IPS-15b (cell line): Measurements from ENCODE around the gene ASXL3.

Experiments used
- H3K27me3 ChIP-seq: one replicate; pipeline ENCODE4 v1.6.1; 2013; ENCODE audit warnings: low read length; ENCODE audit not compliant: control insufficient read depth, insufficient read depth
- H3K36me3 ChIP-seq: one replicate; pipeline ENCODE4 v1.6.1; 2013; ENCODE audit warnings: low read length; ENCODE audit not compliant: control insufficient read depth, insufficient read depth
- H3K4me1 ChIP-seq: one replicate; pipeline ENCODE4 v1.6.1; 2013; ENCODE audit warnings: mild to moderate bottlenecking, low read length; ENCODE audit not compliant: control insufficient read depth, insufficient read depth
- H3K4me3 ChIP-seq: one replicate; pipeline ENCODE4 v1.5.1; 2013; ENCODE audit warnings: low read depth, low read length
- H3K9ac ChIP-seq: one replicate; pipeline ENCODE4 v1.6.1; 2013; ENCODE audit warnings: low read depth, mild to moderate bottlenecking, low read length
- H3K9me3 ChIP-seq: one replicate; pipeline ENCODE4 v1.6.1; 2013; ENCODE audit warnings: mild to moderate bottlenecking, low read length; ENCODE audit not compliant: control insufficient read depth, insufficient read depth

Gene ASXL3

GRCh38 chr18:33666915-33667314, 88.9 kb downstream of the ASXL3 start:
- H3K4me3 ChIP-seq, result no peak overlapping the region
- no peaks in the 10 kb centered on the region for H3K9me3 ChIP-seq
- H3K36me3 ChIP-seq, result no peaks in the 10 kb centered on the region
- H3K27me3 ChIP-seq, result no peaks in the 10 kb centered on the region
- no peak overlapping the region for H3K9ac ChIP-seq
- H3K4me1 ChIP-seq, result peaks cover 8% of the 10 kb centered on the region

- Histone ChIP-seq H3K36me3 (no peaks in the 10 kb centered on the region), H3K4me1 (peaks cover 11% of the 10 kb centered on the region), H3K4me3 (no peak overlapping the region), H3K9ac (no peak overlapping the region), H3K9me3 (no peaks in the 10 kb centered on the region), H3K27me3 (no peaks in the 10 kb centered on the region)
These were observed 91.6 kb downstream of the ASXL3 start for GRCh38 chr18:33669589-33669988.

GRCh38 chr18:33670029-33670428, 92.0 kb downstream of the ASXL3 start:
- peaks cover 11% of the 10 kb centered on the region for H3K4me1 ChIP-seq
- no peaks in the 10 kb centered on the region for H3K9me3 ChIP-seq

DNA sequence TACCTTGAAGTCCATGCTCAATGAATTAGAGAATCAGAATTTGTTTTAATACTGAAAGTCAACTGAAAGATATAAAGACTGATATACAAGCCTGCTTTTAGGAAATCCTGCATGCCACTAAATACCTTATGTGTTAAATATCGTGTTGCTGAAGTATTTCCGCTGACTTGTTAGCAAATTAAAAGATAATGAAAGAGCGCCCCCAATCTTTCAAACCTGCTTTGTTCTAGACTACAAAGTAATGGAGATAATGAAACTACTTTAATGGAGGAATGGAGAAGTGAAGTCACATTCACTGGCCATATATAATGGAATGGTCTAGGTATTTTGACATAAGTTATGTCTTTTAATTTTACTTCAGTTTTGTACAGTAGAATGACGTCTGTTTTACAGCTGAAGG, 95.7 kb downstream of the ASXL3 start:
- H3K4me1 ChIP-seq, result peaks cover 11% of the 10 kb centered on the region
- no peaks in the 10 kb centered on the region for H3K9me3 ChIP-seq
- no peaks in the 10 kb centered on the region for H3K27me3 ChIP-seq
- no peak overlapping the region for H3K4me3 ChIP-seq
- H3K9ac ChIP-seq, result no peak overlapping the region
- H3K36me3 ChIP-seq, result no peaks in the 10 kb centered on the region

More at GRCh38 chr18:33670029-33670428, 92.0 kb downstream of the ASXL3 start:
- H3K27me3 ChIP-seq, result no peaks in the 10 kb centered on the region
- H3K9ac ChIP-seq, result no peak overlapping the region
- no peak overlapping the region for H3K4me3 ChIP-seq
- H3K36me3 ChIP-seq, result no peaks in the 10 kb centered on the region

GRCh38 chr18:33676593-33676992, 98.6 kb downstream of the ASXL3 start:
- Histone ChIP-seq H3K4me1 (peaks cover 3% of the 10 kb centered on the region), H3K4me3 (no peak overlapping the region), H3K27me3 (no peaks in the 10 kb centered on the region), H3K9me3 (no peaks in the 10 kb centered on the region), H3K36me3 (no peaks in the 10 kb centered on the region), H3K9ac (no peak overlapping the region)

GRCh38 chr18:33677891-33678290, 99.9 kb downstream of the ASXL3 start:
- Histone ChIP-seq H3K27me3 (no peaks in the 10 kb centered on the region), H3K9me3 (no peaks in the 10 kb centered on the region), H3K9ac (no peak overlapping the region), H3K4me3 (no peak overlapping the region), H3K4me1 (no peaks in the 10 kb centered on the region), H3K36me3 (no peaks in the 10 kb centered on the region)

DNA sequence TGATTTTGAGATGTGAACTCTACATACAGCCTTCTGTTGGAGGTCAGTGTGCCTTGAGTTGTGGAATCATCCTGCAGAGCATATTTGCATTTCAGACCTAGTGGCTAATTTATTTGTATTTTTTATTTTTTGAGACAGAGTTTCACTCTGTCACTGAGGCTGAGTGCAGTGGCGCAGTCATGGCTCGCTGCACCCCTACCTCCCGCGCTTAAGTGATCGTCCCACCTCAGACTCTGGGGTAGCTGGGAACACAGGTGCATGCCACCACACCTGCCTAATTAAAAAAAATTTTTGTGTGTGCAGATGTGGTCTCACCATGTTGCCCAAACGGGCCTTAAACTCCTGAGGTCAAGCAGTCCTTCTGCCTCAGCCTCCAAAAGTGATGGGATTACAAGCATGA, 104.4 kb downstream of the ASXL3 start:
- no peaks in the 10 kb centered on the region for H3K9me3 ChIP-seq
- no peaks in the 10 kb centered on the region for H3K4me1 ChIP-seq
- no peak overlapping the region for H3K9ac ChIP-seq
- H3K4me3 ChIP-seq, result no peak overlapping the region
- H3K36me3 ChIP-seq, result no peaks in the 10 kb centered on the region
- no peaks in the 10 kb centered on the region for H3K27me3 ChIP-seq

DNA sequence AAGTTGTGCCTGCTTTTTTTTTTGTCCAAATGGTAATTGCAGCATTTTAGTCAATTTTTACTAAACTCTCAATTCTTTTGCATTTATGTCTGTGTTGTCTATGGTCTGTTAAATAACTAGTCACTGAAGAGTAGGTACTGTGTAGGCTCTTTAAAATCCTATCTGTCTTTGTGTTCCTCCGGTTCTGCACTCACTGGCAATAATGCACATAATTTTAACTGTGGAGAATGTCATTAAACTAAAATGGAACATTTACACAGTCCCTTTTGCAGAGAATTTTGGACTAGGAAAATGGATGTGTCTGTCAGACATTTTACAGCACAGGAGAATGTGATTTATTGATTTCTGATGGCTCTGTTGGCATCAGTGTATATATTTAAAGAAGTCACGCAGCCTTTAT, 116.6 kb downstream of the ASXL3 start:
- Histone ChIP-seq H3K9ac (no peak overlapping the region), H3K4me1 (no peaks in the 10 kb centered on the region), H3K4me3 (no peak overlapping the region), H3K36me3 (no peaks in the 10 kb centered on the region), H3K9me3 (no peaks in the 10 kb centered on the region), H3K27me3 (no peaks in the 10 kb centered on the region)

DNA sequence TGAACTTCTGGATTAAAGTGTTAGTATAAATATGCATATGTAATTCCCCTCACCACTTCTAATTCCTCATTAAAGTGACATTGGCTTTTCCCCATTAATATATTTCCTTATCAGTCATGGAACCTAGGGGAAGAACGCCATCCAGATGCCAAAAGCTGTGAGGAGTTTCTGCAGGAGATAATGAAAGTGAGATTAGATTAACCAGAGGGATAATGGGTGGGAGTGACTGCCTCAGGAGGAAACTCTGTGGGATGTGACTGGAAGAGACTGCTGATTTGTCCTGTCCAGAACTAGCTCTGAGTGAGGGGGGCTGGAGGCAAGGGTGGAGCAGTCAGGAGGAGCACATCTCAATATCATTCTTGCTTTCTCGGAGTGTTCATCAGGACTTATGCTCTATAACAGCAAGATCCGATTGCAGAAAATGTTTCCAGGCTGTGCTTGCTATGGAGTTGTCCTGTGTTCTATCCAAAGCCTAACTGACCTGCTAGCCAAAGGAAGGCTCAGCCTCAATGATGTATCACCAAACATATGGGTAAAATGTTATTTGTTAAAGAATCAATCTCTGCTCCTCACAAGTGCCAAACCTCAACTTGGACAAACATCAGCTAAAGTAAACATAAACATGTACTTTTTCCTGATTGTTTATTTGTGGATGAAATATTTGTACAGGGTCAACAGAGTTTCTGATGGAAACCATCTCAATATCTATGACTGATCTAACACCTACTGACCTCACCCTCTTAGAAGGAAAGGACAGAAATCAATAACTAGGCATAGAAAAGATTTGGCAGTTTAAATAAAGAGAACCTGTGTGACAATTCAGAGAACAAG, 118.5 kb downstream of the ASXL3 start:
- no peaks in the 10 kb centered on the region for H3K36me3 ChIP-seq
- no peak overlapping the region for H3K9ac ChIP-seq
- no peak overlapping the region for H3K4me3 ChIP-seq
- no peaks in the 10 kb centered on the region for H3K9me3 ChIP-seq
- H3K27me3 ChIP-seq, result no peaks in the 10 kb centered on the region
- no peaks in the 10 kb centered on the region for H3K4me1 ChIP-seq

- Histone ChIP-seq H3K4me3 (no peak overlapping the region), H3K27me3 (no peaks in the 10 kb centered on the region), H3K4me1 (no peaks in the 10 kb centered on the region), H3K9me3 (no peaks in the 10 kb centered on the region), H3K36me3 (no peaks in the 10 kb centered on the region), H3K9ac (no peak overlapping the region)
These were observed 119.5 kb downstream of the ASXL3 start for GRCh38 chr18:33697498-33697897.

GRCh38 chr18:33699372-33699771, 121.4 kb downstream of the ASXL3 start:
- Histone ChIP-seq H3K4me3 (no peak overlapping the region), H3K9me3 (no peaks in the 10 kb centered on the region), H3K36me3 (no peaks in the 10 kb centered on the region), H3K9ac (no peak overlapping the region), H3K4me1 (no peaks in the 10 kb centered on the region), H3K27me3 (no peaks in the 10 kb centered on the region)

DNA sequence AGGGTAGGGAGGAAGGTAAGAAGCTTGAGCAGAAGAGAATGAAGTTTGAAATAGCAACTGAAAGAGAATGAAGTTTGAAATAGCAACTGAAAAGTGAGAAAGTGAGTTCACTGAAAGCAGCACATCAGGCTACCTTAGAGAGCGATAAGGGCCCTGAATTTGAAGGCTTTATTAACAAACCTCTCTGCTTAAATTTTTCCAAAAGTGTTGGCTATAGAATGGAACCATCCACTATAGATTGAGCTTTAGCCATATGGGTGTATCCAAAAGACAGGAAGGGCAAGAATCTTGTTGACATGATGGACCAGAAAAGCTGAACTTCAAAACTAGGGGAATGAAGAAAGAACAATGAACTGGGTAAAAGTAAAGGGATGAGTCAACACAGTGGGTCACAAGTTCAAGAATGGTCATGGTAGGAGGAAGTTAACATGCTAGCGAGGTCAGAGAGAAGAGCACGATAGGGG, 122.5 kb downstream of the ASXL3 start:
- Histone ChIP-seq H3K4me3 (no peak overlapping the region), H3K36me3 (no peaks in the 10 kb centered on the region), H3K27me3 (no peaks in the 10 kb centered on the region), H3K4me1 (no peaks in the 10 kb centered on the region), H3K9me3 (no peaks in the 10 kb centered on the region), H3K9ac (no peak overlapping the region)
